ENCODE data around the gene KCTD21.
A peak's percentile ranks its signal among the peaks of the same experiment; 100 is the strongest.

KCTD21 gene

DNA sequence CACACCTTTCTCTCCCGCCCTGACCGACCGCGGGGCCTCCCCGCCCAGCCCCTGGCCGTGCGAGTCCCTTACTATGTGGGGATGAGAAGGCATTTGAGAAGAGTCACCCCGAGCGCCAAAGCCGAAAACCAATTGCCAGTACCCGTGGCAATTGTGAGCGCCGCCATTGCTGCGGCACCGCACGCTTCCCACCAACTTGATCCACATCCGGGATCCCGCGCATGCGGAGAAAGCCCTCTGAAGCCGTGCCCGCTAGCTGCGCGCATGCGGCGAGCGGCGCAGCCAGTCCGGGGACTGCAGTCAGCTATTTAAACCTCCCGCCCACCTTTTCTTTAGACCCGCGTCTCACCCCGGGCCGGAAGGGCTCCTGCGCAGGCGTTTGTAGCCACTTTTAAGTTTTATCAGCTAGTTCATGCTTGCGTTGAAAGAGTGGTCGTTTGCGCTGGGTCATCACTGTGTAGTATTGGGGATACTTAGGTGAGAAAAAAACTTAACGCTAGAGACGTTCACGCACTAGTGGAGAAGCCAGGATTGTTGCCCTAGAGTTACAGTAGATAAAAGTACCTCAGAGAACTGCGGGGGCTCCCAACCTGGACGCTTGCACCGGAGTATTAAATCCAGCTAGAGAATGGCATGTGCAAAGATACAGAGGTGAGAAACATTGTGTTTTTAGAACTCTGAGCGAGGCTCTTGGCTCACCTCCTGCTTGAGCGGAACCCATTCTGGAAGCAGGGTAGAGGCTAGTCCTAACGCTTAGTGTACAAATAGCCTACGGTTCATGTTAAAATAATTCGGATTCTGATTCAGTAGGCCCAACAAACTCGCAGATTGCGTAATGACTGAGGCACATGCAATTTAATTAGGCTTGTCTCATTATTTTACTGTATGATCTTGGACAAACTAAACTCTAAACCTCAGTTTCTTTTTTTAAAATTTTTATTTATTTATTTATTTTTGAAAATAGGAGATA is 48.7 kb downstream of the KCTD21 start, which contains the start of gene ALG8:
TSS of gene ALG8 (minus strand) at position 205 of the 970 bp plus-strand sequence. CDS start at position 167, 38 bp downstream.
- peak; percentile 99 for DNase-seq (ENCODE audit: low spot score)

- no peak for DNase-seq (ENCODE audit: low spot score)
Measured at GRCh38 chr11:78138694-78139421, 49.6 kb downstream of the KCTD21 start.

DNA sequence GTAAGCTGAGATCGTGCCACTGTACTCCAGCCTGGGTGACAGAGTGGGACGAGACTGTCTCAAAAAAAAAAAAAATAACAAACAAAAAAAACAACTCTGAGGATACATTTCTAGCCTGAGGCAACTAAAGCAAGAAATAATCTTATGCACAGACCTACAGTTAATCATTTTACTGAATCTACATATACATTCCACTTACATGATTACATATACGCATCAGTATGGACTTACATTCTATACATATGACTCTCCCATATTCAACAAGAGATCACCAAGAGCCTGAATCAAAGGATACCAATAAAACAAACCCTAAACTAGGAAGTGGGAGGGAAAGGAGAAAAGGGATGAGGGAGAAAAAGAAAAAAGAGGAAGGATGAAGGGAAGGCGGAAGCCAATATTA is 50.1 kb downstream of the KCTD21 start:
- no peak for DNase-seq (ENCODE audit: low spot score)

DNA sequence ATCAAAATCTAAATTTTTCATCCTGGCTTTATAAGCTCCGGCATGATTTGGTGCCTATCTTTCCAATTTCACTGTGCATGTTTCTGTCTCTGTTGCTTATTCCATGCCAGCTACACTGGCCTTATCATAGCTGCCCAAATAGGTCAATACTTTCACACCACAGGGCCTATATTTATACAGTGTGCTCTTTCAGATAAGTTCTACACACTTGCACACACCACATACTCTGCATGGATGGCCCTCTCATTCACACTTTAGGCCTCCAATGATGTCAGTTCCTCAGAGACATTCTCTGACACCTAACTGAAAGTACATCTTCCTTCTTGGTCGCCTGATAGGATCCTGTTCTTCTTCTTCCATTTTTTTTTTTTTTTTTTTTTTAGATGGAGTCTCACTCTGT is 56.0 kb downstream of the KCTD21 start:
- DNase-seq (ENCODE audit: low spot score): no peak

GRCh38 chr11:78131956-78132355 is 56.5 kb downstream of the KCTD21 start:
- DNase-seq (ENCODE audit: low spot score): no peak

DNA sequence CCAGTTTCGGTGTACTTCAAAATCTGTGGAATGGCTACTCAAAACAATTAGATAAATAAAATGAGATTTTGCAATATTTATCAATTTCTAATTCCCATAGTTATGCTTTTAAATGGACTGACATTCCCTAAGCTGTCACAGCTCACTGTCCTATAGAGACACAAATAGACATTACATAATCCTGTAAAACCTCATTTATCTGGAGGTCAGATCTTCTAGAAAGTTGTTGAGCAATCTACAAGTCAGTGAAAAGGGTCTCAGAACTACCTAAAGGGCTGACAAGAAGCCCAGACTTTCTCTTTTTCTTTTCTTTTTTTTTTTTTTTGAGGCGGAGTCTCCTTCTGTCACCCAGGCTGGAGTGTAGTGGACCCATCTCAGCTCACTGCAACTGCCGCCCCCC is 61.0 kb downstream of the KCTD21 start:
- no peak for DNase-seq (ENCODE audit: low spot score)
